Measurements from ENCODE around the gene TMEM242.
"Not testable (repeated sequence)": the region's sequence is repeated elsewhere in the genome, so short reads cannot be mapped to it uniquely, and the experiment has no call there.

TMEM242 gene

DNA sequence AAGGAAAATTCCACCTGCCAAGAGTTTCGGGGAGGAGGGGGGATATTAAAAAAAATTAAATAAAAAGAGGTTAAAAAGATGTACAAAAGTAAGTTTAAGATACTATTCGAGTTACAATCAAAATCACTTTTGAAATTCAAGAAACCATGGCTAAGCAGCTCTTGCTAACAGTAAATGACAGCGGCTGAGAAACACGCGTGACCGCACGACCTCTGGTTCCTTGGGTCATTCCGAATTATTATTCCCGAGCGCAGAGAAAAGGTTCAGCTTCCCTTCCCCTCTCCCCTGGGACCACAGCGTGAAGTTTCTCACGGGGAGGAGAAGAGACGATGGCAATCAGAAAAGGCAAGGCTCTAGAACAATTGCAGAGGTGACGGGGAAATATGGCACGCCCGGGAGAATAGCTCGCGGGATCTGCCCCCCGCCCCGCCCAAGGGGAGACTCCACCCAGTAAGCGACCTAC lies 496 bp downstream of the TMEM242 start:
- peak; percentile 90 for DNase-seq

DNA sequence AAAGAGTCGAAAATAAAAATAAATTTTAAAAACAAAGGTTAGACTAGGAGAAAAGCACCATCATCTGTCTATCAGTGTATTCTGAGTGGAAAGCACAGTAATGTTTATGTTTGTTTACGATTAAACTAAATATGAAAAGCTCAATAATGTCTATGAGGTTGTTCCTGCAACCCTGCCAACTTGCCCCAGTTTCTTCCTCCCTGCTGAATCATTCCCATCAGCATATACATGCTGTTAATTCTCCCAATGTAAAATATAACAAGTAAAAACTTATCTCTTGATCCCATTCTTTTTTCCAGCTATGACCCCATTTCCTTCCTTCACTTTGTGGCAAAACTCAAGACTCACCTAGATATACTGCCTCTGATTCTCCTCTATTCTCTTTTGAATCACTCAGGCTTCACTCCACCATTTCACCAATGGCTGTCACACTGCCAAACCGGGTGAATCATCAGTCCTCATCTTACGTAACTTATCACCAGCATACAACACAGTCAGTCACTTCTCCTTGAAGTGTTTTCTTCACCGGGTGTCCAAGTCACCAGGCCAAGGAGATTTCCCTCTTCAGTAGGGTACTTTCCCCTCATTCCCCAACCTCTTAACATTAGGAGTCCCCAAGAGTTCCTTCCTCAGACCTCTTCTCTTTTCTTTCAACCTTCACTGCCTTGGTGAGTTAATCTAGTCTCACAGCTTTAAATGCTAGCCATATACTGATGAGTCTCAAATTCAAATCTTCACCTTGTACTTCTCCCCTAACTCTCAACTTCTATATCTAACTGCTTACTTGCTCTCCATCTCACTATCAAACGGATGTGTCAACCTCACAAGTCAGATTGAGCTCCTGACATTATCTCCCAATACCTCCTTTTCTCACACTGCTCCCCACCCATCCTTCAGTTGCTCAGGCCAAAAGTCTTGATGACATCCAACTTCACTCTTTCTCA lies 6.2 kb downstream of the TMEM242 start:
- peak; percentile 50 for DNase-seq

DNA sequence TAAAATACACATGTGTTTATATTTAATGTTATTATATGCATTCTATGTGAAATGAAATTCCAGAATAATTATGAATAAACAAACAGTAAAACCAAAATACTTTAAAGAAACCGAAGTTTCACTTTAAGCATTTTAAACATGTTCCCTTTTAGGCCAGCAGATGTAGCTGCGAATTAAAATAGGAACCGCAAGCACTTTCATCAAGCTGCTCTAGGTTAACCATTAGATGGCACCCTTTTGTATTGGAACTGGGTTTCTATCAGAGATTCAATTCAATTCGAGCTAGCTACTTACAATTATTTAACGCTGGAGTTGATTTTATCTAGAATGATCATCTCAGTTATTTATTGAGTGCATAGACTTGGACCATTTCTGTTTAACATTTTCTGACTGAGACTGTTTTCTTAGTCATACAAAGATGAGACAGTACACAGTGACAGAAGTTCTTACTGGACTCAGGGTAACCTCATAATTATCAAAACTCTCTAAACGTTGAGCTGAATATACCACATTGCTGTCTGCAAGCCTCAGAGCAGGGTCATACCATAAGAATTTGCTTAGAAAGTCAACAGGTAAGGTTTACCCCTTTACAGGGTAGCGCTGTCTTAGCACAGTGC lies 8.5 kb downstream of the TMEM242 start:
- peak; percentile 14 for DNase-seq

DNA sequence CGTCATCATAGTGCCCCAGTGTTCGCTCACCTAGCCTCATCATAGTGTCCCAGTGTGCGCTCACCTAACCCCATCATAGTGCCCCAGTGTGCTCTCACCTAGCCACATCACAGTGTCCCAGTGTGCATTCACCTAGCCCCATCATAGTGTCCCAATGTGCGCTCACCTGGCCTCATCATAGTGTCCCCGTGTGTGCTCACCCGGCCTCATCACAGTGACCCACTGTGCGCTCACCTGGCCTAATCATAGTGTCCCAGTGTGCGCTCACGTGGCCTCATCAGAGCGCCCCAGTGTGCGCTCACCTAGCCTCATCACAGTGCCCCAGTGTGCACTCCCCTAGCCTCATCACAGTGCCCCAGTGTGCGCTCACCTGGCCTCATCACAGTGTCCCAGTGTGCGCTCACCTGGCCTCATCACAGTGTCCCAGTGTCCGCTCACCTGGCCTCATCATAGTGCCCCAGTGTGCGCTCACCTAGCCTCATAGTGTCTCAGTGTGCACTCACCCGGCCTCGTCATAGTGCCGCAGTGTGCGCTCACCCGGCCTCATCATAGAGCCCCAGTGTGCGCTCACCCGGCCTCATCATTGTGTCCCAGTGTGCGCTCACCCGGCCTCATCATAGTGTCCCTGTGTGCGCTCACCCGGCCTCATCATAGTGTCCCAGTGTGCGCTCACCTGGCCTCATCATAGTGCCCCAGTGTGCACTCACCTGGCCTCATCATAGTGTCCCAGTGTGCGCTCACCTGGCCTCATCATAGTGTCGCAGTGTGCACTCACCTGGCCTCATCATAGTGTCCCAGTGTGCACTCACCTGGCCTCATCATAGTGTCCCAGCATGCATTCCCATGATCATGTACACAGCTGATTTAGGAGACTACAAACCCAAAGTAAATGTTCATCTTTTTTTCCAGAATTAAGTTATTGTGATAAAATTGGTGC lies 9.5 kb downstream of the TMEM242 start:
- DNase-seq = no peak

DNA sequence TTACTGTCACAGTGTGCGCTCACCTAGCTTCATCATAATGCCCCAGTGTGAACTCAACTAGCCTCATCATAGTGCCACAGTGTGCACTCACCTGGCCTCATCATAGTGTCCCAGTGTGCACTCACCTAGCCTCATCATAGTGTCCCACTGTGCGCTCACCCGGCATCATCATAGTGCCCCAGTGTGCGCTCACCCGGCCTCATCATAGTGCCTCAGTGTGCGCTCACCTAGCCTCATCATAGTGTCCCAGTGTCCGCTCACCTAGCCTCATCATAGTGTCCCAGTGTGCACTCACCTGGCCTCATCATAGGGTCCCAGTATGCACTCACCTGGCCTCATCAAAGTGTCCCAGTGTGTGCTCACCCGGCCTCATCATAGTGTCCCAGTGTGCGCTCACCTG lies 10.6 kb downstream of the TMEM242 start:
- no peak for DNase-seq

DNA sequence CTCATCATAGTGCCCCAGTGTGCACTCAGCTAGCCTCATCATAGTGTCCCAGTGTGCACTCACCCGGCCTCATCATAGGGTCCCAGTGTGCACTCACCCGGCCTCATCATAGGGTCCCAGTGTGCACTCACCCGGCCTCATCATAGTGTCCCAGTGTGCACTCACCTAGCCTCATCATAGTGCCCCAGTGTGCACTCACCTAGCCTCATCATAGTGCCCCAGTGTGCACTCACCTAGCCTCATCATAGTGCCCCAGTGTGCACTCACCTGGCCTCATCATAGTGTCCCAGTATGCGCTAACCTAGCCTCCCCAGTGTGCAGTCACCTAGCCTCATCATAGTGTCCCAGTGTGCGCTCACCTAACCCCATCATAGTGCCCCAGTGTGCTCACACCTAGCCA lies 12.6 kb downstream of the TMEM242 start:
- DNase-seq = not testable (repeated sequence)

DNA sequence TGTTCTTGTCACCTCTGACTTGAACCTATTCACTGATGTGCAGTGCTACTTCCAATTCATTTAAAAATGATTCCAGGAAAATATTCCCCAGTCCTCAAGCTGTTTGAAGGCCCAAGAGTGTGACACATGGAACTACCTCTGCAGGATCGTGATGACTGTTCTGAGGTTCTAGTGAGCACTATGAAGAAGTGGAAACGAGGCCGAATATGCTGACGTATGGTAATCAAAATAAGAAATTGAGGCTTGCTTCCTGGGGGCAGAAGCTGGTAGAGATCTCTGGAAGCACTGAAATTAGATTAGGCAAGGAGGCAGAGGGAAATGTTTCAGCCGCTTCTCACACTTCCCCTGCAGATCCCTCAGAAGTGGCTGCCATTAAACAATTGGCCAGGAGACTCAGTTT lies 15.7 kb downstream of the TMEM242 start:
- DNase-seq = no peak

DNA sequence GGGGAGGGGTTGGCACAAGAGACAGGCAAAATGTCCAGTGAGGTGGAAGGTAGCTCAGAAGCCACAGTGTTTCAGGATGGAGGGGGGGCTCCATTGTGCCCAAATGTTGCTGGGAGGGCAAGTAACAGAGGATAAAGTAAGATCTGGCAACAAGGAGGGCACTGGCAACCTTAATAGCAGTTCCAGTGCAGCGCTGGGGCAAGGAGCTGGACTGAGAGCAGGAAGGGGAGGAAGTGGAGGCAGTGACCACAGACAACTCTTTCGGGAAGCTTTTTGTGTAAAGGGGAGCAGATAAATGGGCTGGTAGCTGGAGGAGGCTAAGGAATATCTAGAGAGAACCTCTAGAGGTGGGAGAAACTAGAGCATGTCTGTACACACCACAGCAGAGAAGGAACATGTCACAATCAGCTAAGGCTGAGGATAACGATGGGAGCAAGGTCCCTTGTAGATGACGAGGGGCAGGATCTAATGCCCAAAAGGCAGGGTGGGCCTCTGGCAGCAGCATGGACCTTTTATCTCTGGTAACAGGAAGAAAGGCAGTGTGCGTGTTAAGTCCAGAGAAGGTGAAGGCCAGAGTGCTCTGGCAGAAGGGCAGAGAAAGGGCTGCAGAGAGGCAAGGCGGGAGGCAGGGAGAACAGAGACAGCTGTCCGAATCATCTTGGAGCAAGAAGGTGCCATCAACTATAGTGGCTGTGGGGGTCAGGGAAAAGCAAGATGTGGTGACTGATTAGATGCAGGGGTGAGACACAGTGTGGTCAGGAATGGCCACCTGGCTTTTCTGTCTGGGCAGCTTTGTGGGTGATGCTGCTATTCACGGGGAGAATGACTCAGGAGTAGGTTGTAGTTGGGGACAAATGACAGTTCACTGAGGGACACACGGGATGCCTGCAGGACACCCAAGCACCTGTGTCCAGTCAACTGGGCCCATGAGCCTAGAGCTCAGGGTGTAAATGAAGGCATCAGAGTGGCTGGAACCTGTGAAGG lies 17.4 kb downstream of the TMEM242 start:
- no peak for DNase-seq

DNA sequence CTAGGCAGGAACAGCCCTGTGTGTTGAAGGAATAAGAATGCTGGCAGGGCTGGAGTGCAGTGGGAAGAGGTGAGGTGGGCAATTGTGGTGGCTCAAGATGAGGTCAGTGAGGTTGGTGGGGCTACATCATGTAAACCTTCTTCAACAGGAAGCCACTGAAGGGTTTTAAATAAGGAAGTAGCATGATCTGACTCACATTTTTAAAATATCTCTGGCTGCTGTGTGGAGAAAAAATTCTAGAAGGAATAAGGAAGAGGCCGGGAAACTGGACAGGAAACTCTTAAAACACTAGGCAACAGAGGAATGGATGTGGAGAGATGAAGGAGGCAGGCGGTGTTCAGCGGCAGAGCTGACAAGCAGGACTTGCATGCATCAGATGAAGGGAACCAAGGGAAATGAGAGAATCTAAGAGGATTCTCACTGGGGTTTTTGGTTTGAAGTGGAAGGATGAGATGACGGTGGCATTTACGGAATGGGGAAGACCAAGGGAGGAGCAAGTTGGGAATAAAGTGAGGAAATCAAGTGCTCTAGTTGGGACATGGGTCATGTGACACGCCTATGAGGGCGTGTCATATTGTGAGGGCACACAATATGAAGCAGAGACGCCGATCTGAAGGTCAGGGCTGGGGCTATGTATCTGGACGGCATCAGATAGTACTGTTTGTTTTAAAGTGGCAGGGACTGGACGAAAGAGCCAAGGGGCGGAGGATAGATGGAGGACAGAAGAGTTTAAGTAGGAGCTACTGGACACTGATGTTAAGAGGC lies 18.2 kb downstream of the TMEM242 start:
- DNase-seq = no peak

DNA sequence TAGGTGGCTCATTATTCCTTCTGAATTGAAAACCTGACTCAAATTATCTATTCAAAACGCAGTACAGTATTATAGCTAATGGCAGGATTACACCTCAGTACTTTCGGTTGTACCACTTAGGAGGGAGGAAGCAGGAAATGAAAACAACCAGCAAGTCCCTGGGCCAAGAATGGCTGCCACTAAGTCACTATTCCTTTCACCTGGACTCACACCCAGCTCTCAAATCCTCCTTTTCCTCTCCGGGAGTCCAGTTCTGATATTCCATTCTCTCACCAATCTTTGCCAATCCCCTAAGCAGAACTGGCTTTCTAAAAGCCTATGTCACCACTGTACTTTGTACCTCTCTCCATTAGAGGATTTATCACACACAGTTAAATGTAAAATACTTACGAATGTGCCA lies 20.6 kb downstream of the TMEM242 start:
- no peak for DNase-seq

DNA sequence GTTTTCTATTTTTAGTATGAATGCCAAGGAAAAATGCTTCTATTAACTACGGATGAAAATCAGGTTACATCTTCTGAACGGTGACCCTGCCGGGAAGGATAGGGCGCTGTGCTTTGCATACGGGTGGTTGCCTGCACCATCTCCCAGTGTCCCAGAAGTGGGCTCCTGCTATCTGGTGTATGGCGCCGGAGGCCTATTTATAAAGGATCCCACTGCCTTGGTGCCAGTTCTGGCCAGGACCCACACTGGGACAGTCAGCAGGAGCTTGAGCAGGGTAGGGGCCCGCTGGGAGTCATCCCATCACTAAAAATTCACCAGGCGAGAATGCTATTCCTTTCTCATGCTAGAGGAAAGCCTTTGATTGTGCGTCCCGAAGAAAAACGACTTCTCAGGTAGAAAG lies 22.9 kb downstream of the TMEM242 start:
- no peak for DNase-seq

DNA sequence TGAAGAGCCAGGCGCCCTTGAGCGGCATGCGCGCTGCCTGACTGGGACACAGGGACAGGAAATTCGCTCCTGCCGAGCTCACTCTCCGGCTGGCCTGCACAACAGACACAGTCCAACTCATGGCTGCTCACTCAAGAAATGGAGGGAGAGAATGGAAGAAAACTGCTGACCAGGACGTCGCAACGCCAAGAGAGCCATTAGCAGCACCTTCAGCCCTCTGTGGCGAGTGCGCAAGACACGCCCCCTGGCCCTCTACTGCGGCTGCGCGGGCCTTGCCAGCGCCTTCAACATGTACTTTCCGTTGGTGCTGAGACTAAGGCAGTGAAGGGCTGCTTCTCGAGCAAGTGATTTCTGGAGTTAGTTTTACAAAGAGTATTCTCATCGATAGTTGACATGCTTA lies 23.3 kb downstream of the TMEM242 start:
- no peak for DNase-seq

DNA sequence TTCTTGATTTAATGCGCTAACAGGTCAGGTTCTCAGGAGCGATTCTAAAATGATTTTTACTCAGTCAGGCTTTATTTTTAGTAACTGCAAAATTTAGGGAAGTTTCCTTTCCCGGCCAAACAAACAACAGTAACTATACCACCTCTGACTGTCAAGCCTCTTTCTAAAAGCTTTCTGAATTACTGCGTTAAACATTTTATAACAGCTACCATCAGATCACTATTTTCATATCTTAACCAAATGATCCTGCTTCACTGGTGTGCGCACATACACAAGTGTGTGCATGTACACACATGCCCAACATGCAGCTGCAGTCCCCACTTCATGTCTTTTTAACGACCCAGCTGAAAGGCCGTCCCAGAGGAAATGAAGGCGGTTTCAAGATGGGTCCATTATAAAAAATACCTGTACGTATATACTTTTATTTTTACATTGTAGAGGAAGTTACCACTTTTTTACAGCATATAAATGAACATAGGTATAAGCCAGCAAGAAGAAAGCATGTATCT lies 25.0 kb downstream of the TMEM242 start:
- no peak for DNase-seq

DNA sequence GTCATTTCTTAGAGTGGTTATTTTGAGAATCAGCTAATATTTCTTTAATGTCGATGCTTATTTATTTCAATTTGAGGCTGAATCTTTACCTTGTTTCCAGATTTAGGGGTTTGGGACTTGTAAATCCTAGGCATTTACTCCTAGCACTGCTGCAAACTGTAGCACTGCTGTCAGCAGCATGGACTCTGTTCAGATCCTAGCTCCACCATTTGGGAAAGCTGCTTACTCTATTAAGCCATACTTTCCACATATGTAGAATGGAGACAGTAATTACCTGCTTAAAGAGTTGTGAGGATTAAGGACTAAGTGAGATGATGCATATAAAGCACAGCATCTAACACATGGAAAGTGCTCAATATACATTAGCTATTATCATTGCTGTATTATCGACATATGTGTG lies 28.7 kb downstream of the TMEM242 start:
- DNase-seq = no peak

DNA sequence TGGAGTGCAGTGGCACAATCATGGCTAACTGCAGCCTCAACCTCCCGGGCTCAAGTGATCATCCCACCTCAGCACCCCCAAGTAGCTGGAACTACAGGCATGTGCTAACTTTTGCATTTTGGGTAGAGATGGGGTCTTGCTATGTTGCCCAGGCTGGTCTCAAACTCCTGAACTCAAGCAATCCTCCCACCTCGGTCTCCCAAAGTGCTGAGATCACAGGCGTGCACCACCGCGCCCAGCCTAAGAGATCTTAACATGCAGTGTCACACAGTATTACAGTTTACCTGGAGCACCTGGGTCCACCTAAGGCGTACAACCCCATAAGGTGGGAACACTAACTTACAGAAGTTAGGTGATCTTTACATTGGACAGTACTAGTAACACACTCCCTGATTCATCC lies 29.5 kb downstream of the TMEM242 start:
- no peak for DNase-seq

DNA sequence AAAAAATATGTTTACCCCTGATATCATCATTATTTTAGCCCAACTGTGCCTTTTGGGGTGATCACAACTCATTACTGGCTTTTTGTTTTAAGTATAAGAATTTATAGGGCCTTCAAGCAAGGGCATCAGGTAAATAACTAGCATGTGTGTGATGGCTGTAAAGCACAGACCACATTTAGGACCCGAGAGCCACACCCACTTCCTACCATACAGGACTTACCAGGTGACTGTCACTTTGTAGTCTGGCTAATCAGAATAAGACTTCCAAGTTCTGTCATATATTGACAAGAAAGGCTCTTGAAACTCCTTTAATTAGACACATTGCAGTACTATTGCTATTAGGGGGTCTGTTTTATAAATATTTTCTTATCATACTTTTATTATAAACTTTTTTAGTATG lies 31.1 kb downstream of the TMEM242 start:
- DNase-seq = no peak

DNA sequence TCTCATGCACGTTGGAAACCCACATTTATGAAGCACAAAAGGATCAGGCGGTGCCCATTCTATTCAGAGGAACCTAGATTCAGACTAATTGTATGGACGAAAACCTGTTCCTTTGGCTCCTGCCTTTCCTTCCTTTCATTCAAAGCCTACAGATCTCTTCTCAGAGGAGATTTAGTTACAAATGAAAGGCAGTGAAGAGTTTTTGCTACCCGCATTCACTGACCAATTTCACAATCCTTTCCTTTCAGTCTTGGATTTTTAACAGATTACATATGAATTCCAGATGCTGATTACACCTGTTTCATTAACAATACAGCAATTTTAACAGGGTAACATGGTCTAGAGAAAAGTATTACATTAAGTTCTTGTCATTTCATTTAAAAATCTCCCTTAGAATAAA lies 32.0 kb downstream of the TMEM242 start:
- DNase-seq = no peak

DNA sequence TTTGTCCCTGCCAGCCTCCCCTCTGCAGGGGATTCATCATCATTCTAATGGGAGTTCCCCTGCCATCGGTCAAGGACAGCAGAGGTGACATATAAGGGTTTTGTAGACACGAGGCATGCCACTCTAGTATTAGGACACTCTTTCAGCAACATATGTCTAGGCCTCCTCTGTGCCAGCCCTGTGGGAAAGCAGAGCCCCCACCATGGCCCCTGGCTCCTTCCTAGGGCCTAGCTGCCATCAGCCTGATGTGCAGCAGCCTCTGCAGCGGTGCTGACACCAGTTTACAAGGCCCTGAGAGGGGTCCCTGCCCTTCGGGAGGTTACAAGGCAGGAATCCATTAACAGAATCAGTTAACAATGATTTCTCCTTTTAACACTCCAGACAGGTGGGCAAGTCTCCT lies 32.5 kb downstream of the TMEM242 start:
- DNase-seq = no peak

DNA sequence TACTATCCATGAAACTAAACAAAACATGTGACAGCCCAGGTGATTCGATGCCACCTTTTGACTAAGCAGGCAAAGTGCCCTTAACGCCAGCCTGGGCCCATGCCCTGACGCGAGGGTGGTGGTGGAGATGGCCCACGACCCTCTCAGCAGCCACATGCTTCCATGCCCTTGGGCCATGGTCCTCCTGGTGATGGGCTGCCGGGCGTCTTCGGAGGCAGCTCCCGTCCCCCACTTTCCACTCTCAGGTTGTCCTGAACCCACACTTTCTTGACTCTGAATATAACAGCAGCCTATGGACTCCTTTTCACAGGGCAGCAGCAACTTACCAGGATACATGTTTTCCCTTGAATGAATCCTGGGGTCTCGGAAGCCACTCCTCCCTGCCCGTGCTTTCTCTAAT lies 33.6 kb downstream of the TMEM242 start:
- no peak for DNase-seq

DNA sequence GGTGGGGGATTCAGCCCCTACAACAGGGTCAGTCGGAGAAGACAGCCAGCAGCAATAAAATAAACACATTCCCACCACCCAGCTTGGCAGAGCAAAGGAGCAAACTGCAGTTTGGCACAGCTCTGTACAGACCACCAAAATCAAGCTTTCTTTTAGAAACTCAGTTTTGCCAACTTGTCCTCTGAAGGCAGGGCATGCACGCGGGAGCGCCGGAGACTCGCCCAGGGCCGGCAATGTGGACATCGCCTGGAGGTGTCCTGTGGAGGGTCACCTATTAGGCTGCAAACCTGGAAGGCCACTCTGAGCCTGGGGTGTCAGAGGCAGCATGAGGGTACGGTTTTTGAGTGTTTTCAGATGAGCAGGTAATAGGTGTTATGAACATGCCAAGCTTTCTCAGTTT lies 34.7 kb downstream of the TMEM242 start:
- DNase-seq = no peak

DNA sequence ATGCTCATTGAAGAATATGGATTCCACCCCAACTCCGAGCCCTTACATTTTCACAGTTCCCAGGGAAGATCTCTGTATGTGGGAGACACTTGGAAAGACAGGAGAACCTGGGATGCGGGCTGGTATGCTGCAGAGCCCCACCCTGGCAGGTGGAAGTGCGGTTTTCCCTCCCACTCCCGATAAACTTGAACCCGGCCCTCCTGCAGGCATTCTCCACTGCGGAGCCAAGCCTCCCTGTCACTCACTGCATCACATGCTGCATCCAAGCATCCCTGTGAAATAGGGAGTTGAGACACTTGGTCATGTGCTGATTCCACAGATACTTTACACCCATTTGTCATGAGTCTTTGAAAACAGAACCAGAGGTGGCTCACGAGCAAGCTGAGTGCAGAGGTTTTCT lies 35.4 kb downstream of the TMEM242 start:
- no peak for DNase-seq
